ENCODE data around the gene ARL4D. TPM values are rescaled to one million over a fixed set of nuclear protein-coding genes. Genes with fewer than 3 reads are reported as not detected.

The ARL4D gene
- total RNA-seq, 1 donor from 2014 or later = 5.9 TPM

DNA sequence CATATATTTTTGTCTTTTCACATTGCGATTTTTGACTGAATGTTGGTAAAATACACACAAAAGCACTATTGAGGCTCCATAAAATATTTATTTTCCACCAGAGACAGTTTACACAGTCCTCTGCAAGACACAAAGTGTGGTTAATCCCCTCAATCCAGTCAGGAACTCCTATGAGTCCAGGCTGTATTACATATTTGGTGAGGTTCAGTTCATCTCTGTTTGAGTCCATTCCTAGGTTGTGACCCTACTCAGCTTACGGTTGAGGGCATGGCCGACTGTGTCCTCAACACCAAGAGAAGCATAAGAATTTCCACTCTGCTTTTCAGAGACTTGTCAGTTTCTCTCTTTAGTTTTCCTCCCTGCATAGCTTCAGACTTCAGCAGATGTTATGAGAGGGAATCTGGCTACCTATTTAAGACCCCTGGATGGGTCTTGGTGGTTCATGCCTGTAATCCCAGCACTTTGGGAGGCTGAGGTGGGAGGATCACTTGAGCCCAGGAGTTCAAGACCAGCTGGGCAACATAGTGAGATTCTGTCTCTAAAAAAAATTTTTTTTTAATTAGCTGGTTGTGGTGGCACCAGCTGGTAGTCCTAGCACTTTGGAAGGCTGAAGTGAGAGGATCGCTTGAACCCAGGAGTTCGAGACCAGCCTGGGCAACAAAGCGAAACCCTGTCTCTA lies 25.1 kb downstream of the ARL4D start:
- TF ChIP-seq, protein P1, sequence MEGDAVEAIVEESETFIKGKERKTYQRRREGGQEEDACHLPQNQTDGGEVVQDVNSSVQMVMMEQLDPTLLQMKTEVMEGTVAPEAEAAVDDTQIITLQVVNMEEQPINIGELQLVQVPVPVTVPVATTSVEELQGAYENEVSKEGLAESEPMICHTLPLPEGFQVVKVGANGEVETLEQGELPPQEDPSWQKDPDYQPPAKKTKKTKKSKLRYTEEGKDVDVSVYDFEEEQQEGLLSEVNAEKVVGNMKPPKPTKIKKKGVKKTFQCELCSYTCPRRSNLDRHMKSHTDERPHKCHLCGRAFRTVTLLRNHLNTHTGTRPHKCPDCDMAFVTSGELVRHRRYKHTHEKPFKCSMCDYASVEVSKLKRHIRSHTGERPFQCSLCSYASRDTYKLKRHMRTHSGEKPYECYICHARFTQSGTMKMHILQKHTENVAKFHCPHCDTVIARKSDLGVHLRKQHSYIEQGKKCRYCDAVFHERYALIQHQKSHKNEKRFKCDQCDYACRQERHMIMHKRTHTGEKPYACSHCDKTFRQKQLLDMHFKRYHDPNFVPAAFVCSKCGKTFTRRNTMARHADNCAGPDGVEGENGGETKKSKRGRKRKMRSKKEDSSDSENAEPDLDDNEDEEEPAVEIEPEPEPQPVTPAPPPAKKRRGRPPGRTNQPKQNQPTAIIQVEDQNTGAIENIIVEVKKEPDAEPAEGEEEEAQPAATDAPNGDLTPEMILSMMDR (IDR thresholded peaks at IDR 0.05; ENCODE audit: unreplicated experiment) = no peak
- no peaks in the 10 kb centered on the region for H3K27me3 Mint-ChIP-seq
- no peak for DNase-seq (ENCODE audit: low spot score, unreplicated experiment)

GRCh38 chr17:43427362-43428043 lies 28.7 kb downstream of the ARL4D start:
- Mint-ChIP-seq H3K4me1 (ENCODE audit: low read depth) (no peaks in the 10 kb centered on the region), H3K27me3 (peaks cover 5% of the 10 kb centered on the region), H3K9me3 (ENCODE audit: low read depth) (no peaks in the 10 kb centered on the region), H3K36me3 (ENCODE audit: insufficient read depth) (no peaks in the 10 kb centered on the region), H3K27ac (no peak overlapping the region), H3K4me3 (ENCODE audit: low read depth) (no peak overlapping the region)
- DNase-seq (ENCODE audit: low spot score, unreplicated experiment) = no peak
- TF ChIP-seq, protein P1 (IDR thresholded peaks at IDR 0.05; ENCODE audit: unreplicated experiment) = no peak

More for the DNA sequence above, 25.1 kb downstream of the ARL4D start:
- H3K36me3 Mint-ChIP-seq (ENCODE audit: insufficient read depth) = no peaks in the 10 kb centered on the region
- H3K27ac Mint-ChIP-seq = no peak overlapping the region
- no peak overlapping the region for H3K4me3 Mint-ChIP-seq (ENCODE audit: low read depth)
- no peaks in the 10 kb centered on the region for H3K9me3 Mint-ChIP-seq (ENCODE audit: low read depth)
- H3K4me1 Mint-ChIP-seq (ENCODE audit: low read depth) = no peaks in the 10 kb centered on the region

- Mint-ChIP-seq H3K27ac (no peak overlapping the region), H3K27me3 (peaks cover 5% of the 10 kb centered on the region), H3K4me1 (ENCODE audit: low read depth) (no peaks in the 10 kb centered on the region), H3K4me3 (ENCODE audit: low read depth) (no peak overlapping the region), H3K36me3 (ENCODE audit: insufficient read depth) (no peaks in the 10 kb centered on the region), H3K9me3 (ENCODE audit: low read depth) (no peaks in the 10 kb centered on the region)
- no peak for DNase-seq (ENCODE audit: low spot score, unreplicated experiment)
- TF ChIP-seq, protein P1 (IDR thresholded peaks at IDR 0.05; ENCODE audit: unreplicated experiment) = peak; percentile 20
Measured at GRCh38 chr17:43428524-43428923, 29.7 kb downstream of the ARL4D start.

DNA sequence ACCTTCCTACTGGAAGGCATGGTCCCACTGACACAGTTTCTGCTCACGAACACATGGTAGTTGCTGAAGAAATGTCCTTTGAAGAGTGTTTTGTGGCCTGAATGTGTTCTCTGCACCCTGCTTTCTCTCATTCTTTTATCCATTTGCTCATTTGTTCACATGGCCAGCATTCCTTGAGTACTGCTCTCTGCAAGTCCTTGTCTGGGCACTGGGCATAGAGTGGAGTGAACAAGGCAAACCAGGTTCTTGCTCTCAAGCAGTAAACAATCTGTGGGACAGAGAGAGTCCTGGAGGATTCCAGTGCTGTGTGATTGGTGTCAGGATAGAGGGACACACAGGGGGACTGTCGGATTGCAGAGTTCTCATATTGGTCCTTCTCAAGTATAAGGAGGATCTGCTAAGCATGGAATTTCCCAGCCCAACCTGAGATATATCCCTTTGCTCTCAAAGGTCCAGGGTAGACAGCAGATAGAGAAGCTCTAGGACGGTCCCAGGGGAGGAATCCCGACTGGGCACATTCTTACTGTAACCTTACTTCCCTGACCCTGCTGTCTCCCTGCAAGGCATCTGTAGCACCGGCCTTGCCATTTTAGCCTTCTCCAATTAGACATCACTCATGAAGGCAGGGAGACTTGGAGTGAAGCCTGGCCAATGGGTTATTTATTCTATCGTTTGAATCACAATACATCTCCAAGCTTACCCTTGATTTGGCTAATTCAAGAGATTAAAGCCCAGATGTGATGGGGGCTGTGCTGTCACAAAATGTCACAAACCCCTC lies 32.3 kb downstream of the ARL4D start:
- Mint-ChIP-seq H3K27ac (no peak overlapping the region), H3K36me3 (ENCODE audit: insufficient read depth) (no peaks in the 10 kb centered on the region), H3K4me3 (ENCODE audit: low read depth) (no peak overlapping the region), H3K27me3 (peaks cover 5% of the 10 kb centered on the region), H3K4me1 (ENCODE audit: low read depth) (peaks cover 1% of the 10 kb centered on the region), H3K9me3 (ENCODE audit: low read depth) (no peaks in the 10 kb centered on the region)
- TF ChIP-seq, protein P1 (IDR thresholded peaks at IDR 0.05; ENCODE audit: unreplicated experiment) = no peak
- DNase-seq (ENCODE audit: low spot score, unreplicated experiment) = no peak
